H1 (cell line): Measurements from ENCODE around the gene CENPB. TPM values are rescaled to one million over a fixed set of nuclear protein-coding genes. Genes with fewer than 3 reads are reported as not detected.

Source experiments
- CTCF ChIA-PET: fragments of 300-600 bp; sonication (Branson Sonifier 250); formaldehyde crosslinking; loops from one replicate; lab custom pipeline; 2021; ENCODE audit not compliant: partially characterized antibody; lab: Charles Lee
- POLR2A ChIA-PET: fragments of 300-600 bp; sonication (Branson Sonifier 250); formaldehyde crosslinking; loops from one replicate; lab custom pipeline; 2021; ENCODE audit warnings: inconsistent platforms; ENCODE audit not compliant: partially characterized antibody; lab: Charles Lee
- DNase-seq, 2 experiments: peaks; one replicate each; pipeline versions ENCODE4 v3.0.0 to v3.0.0-alpha.2; 2010 to 2022; ENCODE audit warnings: low spot score in 2 of 2, low read depth in 1 of 2, mixed read lengths in 1 of 2
- FAIRE-seq: peaks from 2 replicates; lab custom pipeline; 2011; peaks lifted over from hg19 to GRCh38; lab: Jason Lieb, UNC
- H2AFZ ChIP-seq: 2 replicates; pipeline ENCODE4 v1.8.1; 2012; ENCODE audit warnings: low read length, inconsistent platforms
- H2AK5ac ChIP-seq: 2 replicates; pipeline ENCODE4 v1.6.1; 2013; ENCODE audit warnings: low read depth, low read length
- H2BK120ac ChIP-seq: replicated peaks from 2 replicates; pipeline ENCODE3; 2013; ENCODE audit warnings: low read depth, low read length, inconsistent platforms
- H2BK12ac ChIP-seq: 2 replicates; pipeline ENCODE4 v1.6.1; 2013; ENCODE audit warnings: low read depth, low read length
- H2BK15ac ChIP-seq: 2 replicates; pipeline ENCODE4 v1.6.1; 2013; ENCODE audit warnings: low read length
- H2BK20ac ChIP-seq: 2 replicates; pipeline ENCODE4 v1.6.1; 2013; ENCODE audit warnings: low read length
- H2BK5ac ChIP-seq: 2 replicates; pipeline ENCODE4 v1.6.1; 2013; ENCODE audit warnings: low read depth, low read length
- H3K14ac ChIP-seq: 2 replicates; pipeline ENCODE4 v1.6.1; 2013; ENCODE audit warnings: inconsistent platforms; ENCODE audit not compliant: insufficient read length
- H3K18ac ChIP-seq: 2 replicates; pipeline ENCODE4 v1.6.1; 2013; ENCODE audit warnings: low read length; ENCODE audit errors: extremely low read depth
- H3K23ac ChIP-seq: 2 replicates; pipeline ENCODE4 v1.6.1; 2013; ENCODE audit warnings: inconsistent platforms; ENCODE audit not compliant: insufficient read length
- H3K23me2 ChIP-seq: 2 replicates; pipeline ENCODE4 v1.6.1; 2013; ENCODE audit warnings: low read depth, low read length
- H3K27ac ChIP-seq: 2 replicates; pipeline ENCODE4 v1.6.1; 2011; ENCODE audit warnings: low read depth, low read length, inconsistent platforms
- H3K27me3 ChIP-seq, 4 experiments: replicated peaks in 1 of 4; 1 replicate in 1 of 4; 2 replicates in 3 of 4; pipeline versions ENCODE4 v1.6.1 to v1.8.1; 2011 to 2013; ENCODE audit warnings: low read length in 3 of 4, mild to moderate bottlenecking in 3 of 4, inconsistent platforms in 2 of 4, mixed read lengths in 2 of 4, moderate library complexity in 1 of 4; ENCODE audit not compliant: control insufficient read depth in 3 of 4, insufficient read depth in 3 of 4; ENCODE audit errors: extremely low read depth in 1 of 4
- H3K36me3 ChIP-seq, 4 experiments: 2 replicates each; pipeline versions ENCODE4 v1.6.1 to v1.8.1; 2011 to 2013; ENCODE audit warnings: mild to moderate bottlenecking in 4 of 4, low read length in 3 of 4, moderate library complexity in 2 of 4, control low read depth in 1 of 4, inconsistent platforms in 1 of 4; ENCODE audit not compliant: insufficient read depth in 4 of 4, control insufficient read depth in 2 of 4
- H3K4ac ChIP-seq: replicated peaks from 2 replicates; pipeline ENCODE3; 2013; ENCODE audit warnings: low read length, low read depth, mixed read lengths, inconsistent platforms; ENCODE audit not compliant: insufficient read length
- H3K4me1 ChIP-seq, 4 experiments: replicated peaks in 1 of 4; 1 replicate in 1 of 4; 2 replicates in 3 of 4; pipeline versions ENCODE4 v1.6.1 to v1.8.1; 2011 to 2013; ENCODE audit warnings: low read length in 3 of 4, inconsistent platforms in 2 of 4, mixed read lengths in 1 of 4; ENCODE audit not compliant: insufficient read depth in 4 of 4, control insufficient read depth in 3 of 4
- H3K4me2 ChIP-seq, 2 experiments: 2 replicates each; pipeline versions ENCODE4 v1.6.1 to v1.8.1; 2011 to 2013; ENCODE audit warnings: low read depth in 2 of 2, low read length in 2 of 2, control low read depth in 1 of 2, inconsistent platforms in 1 of 2, mild to moderate bottlenecking in 1 of 2; ENCODE audit not compliant: insufficient read depth in 1 of 2
- H3K4me3 ChIP-seq, 4 experiments: fragments of 200-600, 300-600 bp in 1 of 4; sonication (generic), shearing (Covaris generic), sonication (Bioruptor Twin) in 1 of 4; 2 replicates each; pipeline versions ENCODE4 v1.5.1 to v1.8.1; 2011 to 2016; ENCODE audit warnings: low read length in 4 of 4, low read depth in 3 of 4, control low read depth in 2 of 4, inconsistent platforms in 2 of 4, mild to moderate bottlenecking in 2 of 4, mixed read lengths in 1 of 4, moderate library complexity in 1 of 4; ENCODE audit not compliant: insufficient read depth in 2 of 4; ENCODE audit errors: extremely low read depth in 1 of 4
- H3K56ac ChIP-seq: replicated peaks from 2 replicates; pipeline ENCODE3; 2013; ENCODE audit warnings: low read depth, mild to moderate bottlenecking, mixed read lengths, low read length, inconsistent platforms; ENCODE audit not compliant: insufficient read length
- H3K79me1 ChIP-seq: 2 replicates; pipeline ENCODE4 v1.6.1; 2013; ENCODE audit warnings: low read depth, low read length, control low read depth
- H3K79me2 ChIP-seq, 2 experiments: 2 replicates each; pipeline versions ENCODE4 v1.6.1 to v1.8.1; 2012 to 2013; ENCODE audit warnings: low read length in 2 of 2, mild to moderate bottlenecking in 2 of 2, inconsistent platforms in 1 of 2; ENCODE audit not compliant: insufficient read depth in 2 of 2, control insufficient read depth in 1 of 2
- H3K9ac ChIP-seq, 4 experiments: replicated peaks in 1 of 4; 1 replicate in 1 of 4; 2 replicates in 3 of 4; pipeline versions ENCODE4 v1.6.1 to v1.8.1; 2011 to 2013; ENCODE audit warnings: low read depth in 3 of 4, low read length in 3 of 4, control low read depth in 2 of 4, mild to moderate bottlenecking in 2 of 4, moderate library complexity in 2 of 4, inconsistent platforms in 1 of 4; ENCODE audit errors: extremely low read depth in 1 of 4
- H3K9me3 ChIP-seq, 2 experiments: 2 replicates each; pipeline versions ENCODE4 v1.6.1 to v1.8.1; 2012 to 2013; ENCODE audit warnings: mild to moderate bottlenecking in 2 of 2, moderate library complexity in 2 of 2, control low read depth in 1 of 2, inconsistent platforms in 1 of 2, low read depth in 1 of 2, low read length in 1 of 2, mixed read lengths in 1 of 2; ENCODE audit not compliant: insufficient read depth in 2 of 2
- H4K20me1 ChIP-seq, 2 experiments: replicated peaks in 1 of 2; 2 replicates each; pipeline versions ENCODE3 to v1.8.1; 2011 to 2013; ENCODE audit warnings: inconsistent platforms in 2 of 2, low read length in 2 of 2, mild to moderate bottlenecking in 1 of 2; ENCODE audit not compliant: insufficient read depth in 2 of 2, control insufficient read depth in 1 of 2
- H4K5ac ChIP-seq: 2 replicates; pipeline ENCODE4 v1.6.1; 2013; ENCODE audit warnings: low read length, low read depth, mixed read lengths, inconsistent platforms; ENCODE audit not compliant: insufficient read length
- H4K8ac ChIP-seq: 2 replicates; pipeline ENCODE4 v1.8.0; 2013; ENCODE audit warnings: mild to moderate bottlenecking, moderate library complexity, low read length, inconsistent platforms; ENCODE audit not compliant: insufficient read depth; ENCODE audit errors: extremely low read depth
- H4K91ac ChIP-seq: replicated peaks from 2 replicates; pipeline ENCODE3; 2013; ENCODE audit warnings: low read length, mixed read lengths, inconsistent platforms; ENCODE audit not compliant: insufficient read length
- ASH2L ChIP-seq: fragments of 200-600, 300-600 bp; sonication (generic); IDR thresholded peaks from one replicate; pipeline ENCODE4 v1.7.1; 2017; ENCODE audit warnings: low read length
- CBX5 ChIP-seq: fragments of 300-800, 300-1000 bp; sonication (generic); IDR thresholded peaks from 2 replicates; pipeline ENCODE4 v1.7.1; 2016; ENCODE audit warnings: antibody characterized with exemption, low read length, low read depth
- CBX8 ChIP-seq: fragments of 300-800, 300-1000 bp; sonication (generic); IDR thresholded peaks from 2 replicates; pipeline ENCODE4 v1.7.1; 2016; ENCODE audit warnings: low read depth, low read length, borderline replicate concordance
- GABPA ChIP-seq: IDR thresholded peaks from 2 replicates; pipeline ENCODE4 v1.6.1; 2011; ENCODE audit warnings: mild to moderate bottlenecking, low read length, moderate library complexity, borderline replicate concordance; ENCODE audit not compliant: insufficient read depth
- HDAC2 ChIP-seq, 2 experiments: fragments of 300-600 bp in 1 of 2; sonication (generic) in 1 of 2; IDR thresholded peaks; 2 replicates each; pipeline ENCODE4 v1.6.1; 2011 to 2012; ENCODE audit warnings: low read depth in 2 of 2, low read length in 2 of 2, mild to moderate bottlenecking in 2 of 2, moderate library complexity in 2 of 2, borderline replicate concordance in 1 of 2, inconsistent platforms in 1 of 2
- KDM5A ChIP-seq: fragments of 200-600 bp; IDR thresholded peaks from 2 replicates; pipeline ENCODE4 v1.7.1; 2012; ENCODE audit warnings: mild to moderate bottlenecking, low read length, inconsistent platforms, mixed read lengths
- POLR2A ChIP-seq, 2 experiments: IDR thresholded peaks; 1 replicate in 1 of 2; 2 replicates in 1 of 2; pipeline ENCODE4 v1.6.1; 2011; ENCODE audit warnings: low read depth in 2 of 2, low read length in 2 of 2, mild to moderate bottlenecking in 2 of 2; ENCODE audit errors: control extremely low read depth in 1 of 2
- RNF2 ChIP-seq: fragments of 200-900, 300-1000 bp; sonication (generic); IDR thresholded peaks from 2 replicates; pipeline ENCODE4 v1.7.1; 2016; ENCODE audit warnings: borderline replicate concordance, low read depth, mild to moderate bottlenecking, antibody characterized with exemption, low read length; ENCODE audit not compliant: poor library complexity, severe bottlenecking; ENCODE audit errors: missing control alignments
- TBP ChIP-seq: IDR thresholded peaks from 2 replicates; pipeline ENCODE4 v1.6.1; 2011; ENCODE audit warnings: low read depth, low read length, improper control_type of control experiment
- TCF12 ChIP-seq: IDR thresholded peaks from 2 replicates; pipeline ENCODE4 v1.6.1; 2011; ENCODE audit warnings: low read depth, mild to moderate bottlenecking, low read length
- WGBS, 2 experiments: shearing (Covaris generic) in 1 of 2; methylation state at CpG; one replicate each; pipeline versions ENCODE4 v1.1.6 to v1.1.7; 2013 to 2015; ENCODE audit warnings: low lambda C conversion rate in 2 of 2, mixed read lengths in 2 of 2, inconsistent platforms in 1 of 2, low coverage in 1 of 2, missing lambda C conversion rate in 1 of 2; ENCODE audit not compliant: insufficient replicate concordance in 2 of 2, insufficient coverage in 1 of 2, insufficient read length in 1 of 2; ENCODE audit errors: extremely low coverage in 1 of 2, missing lambda C conversion rate in 1 of 2; 5-methylcytosine and 5-hydroxymethylcytosine counted together
- polyA plus RNA-seq, 7 experiments: library from polyadenylated mRNA; depleted of rRNA in 3 of 7; stranded (reverse) in 5 of 7; unstranded in 2 of 7; fragments of >200 nt in 5 of 7; fragments of 200-250 nt in 2 of 7; gene quantifications; 1 replicate in 5 of 7; 2 replicates in 1 of 7; 4 replicates in 1 of 7; pipeline versions ENCODE4 v1.2.1 to v1.2.3, GENCODE V29; 2011 to 2013; ENCODE audit warnings: missing spikeins in 2 of 7, mixed read lengths in 2 of 7
- total RNA-seq: library from RNA; stranded (reverse); fragmentation: NEBNext Ultra II Directional; extraction: Animal tissue kit (Norgen Biotek cat#: 25700); gene quantifications from 2 replicates; pipeline ENCODE4 v1.2.1, GENCODE V29; 2021

CENPB gene
- total and polyA plus RNA-seq, 2 of the 8 experiments (the other 6 are each of a cell fraction or from before 2014, with no cell fraction given) = 17.7 to 51.6 TPM

- Histone ChIP-seq H3K18ac (no peak overlapping the region), H3K9me3 (no peaks in the 10 kb centered on the region), H4K20me1 (peaks cover 0 to 2% of the 10 kb centered on the region in 2 experiments), H2BK5ac (no peak overlapping the region), H2AFZ (no peak overlapping the region), H3K4me2 (no peak overlapping the region), H3K79me2 (no peaks in the 10 kb centered on the region), H3K27me3 (peaks cover 1 to 24% (median 20%) of the 10 kb centered on the region in 4 experiments; a peak in 6 of 7 replicates), H3K14ac (no peak overlapping the region), H4K5ac (no peak overlapping the region), H3K79me1 (no peaks in the 10 kb centered on the region), H2BK15ac (no peak overlapping the region), H4K91ac (no peak overlapping the region), H3K36me3 (no peaks in the 10 kb centered on the region), H2BK120ac (no peak overlapping the region), H4K8ac (no peak overlapping the region), H3K27ac (no peak overlapping the region), H3K4me3 (no peak overlapping the region), H3K4me1 (peaks cover 0 to 23% (median 16%) of the 10 kb centered on the region in 4 experiments; a peak in 5 of 7 replicates), H3K23me2 (0 out of 2 replicates have a peak, but pooled peaks cover 3% of the 10 kb centered on the region), H3K23ac (no peak overlapping the region), H2BK20ac (no peak overlapping the region), H2AK5ac (no peak overlapping the region; the same call in 1 of the 2 replicates), H3K9ac (no peak overlapping the region), H2BK12ac (no peak overlapping the region), H3K4ac (no peak overlapping the region), H3K56ac (no peak overlapping the region)
- WGBS, 2 experiments = 85% methylated on average over 10 of the region's 12 CpGs; no CpG with 5 or more reads in 1 of the 2 experiments
- ChIA-PET POLR2A (interaction anchor here (0.6 to 1.1 kb wide), 2 partner anchors 14 to 23 kb away, joined by 3 read pairs; no protein-coding TSS in a partner anchor), CTCF (interaction anchor here (1.8 to 17.6 kb wide), 3 partner anchors 20 to 47 kb away, joined by 8 to 221 read pairs (median 18); partner anchors contain the start of gene SIGLEC1)
- FAIRE-seq (no peak), DNase-seq (no peak)
- TF ChIP-seq TCF12 (no peak), CBX5 (no peak), GABPA (no peak), RNF2 (no peak), HDAC2 (IDR thresholded peaks at IDR 0.05; ENCODE audit: borderline replicate concordance in 1 of 2, low read depth in 2 of 2, low read length in 2 of 2) (no peak), POLR2A (IDR thresholded peaks at IDR 0.05; ENCODE audit: control extremely low read depth in 1 of 2, low read depth in 2 of 2, low read length in 2 of 2) (no peak), KDM5A (no peak), TBP (no peak), ASH2L (no peak), CBX8 (no peak)
Measured at GRCh38 chr20:3734111-3734843, 52.3 kb downstream of the CENPB start.
